ENCODE data around the gene HCN1.
"Not testable (repeated sequence)": the region's sequence is repeated elsewhere in the genome, so short reads cannot be mapped to it uniquely, and the experiment has no call there.

HCN1 gene

GRCh38 chr5:45617859-45618416, 78.2 kb downstream of the HCN1 start:
- DNase-seq = no peak

GRCh38 chr5:45609661-45610060, 86.5 kb downstream of the HCN1 start:
- DNase-seq = no peak

GRCh38 chr5:45604092-45604491, 92.1 kb downstream of the HCN1 start:
- DNase-seq = no peak

- no peak for DNase-seq
Observed at GRCh38 chr5:45601424-45601823, 94.8 kb downstream of the HCN1 start.

GRCh38 chr5:45596320-45596719, 99.9 kb downstream of the HCN1 start:
- no peak for DNase-seq

- not testable (repeated sequence) for DNase-seq
Observed at GRCh38 chr5:45586001-45586400, 110.2 kb downstream of the HCN1 start.

GRCh38 chr5:45578270-45578669, 117.9 kb downstream of the HCN1 start:
- DNase-seq = no peak

- no peak for DNase-seq
Observed at GRCh38 chr5:45568813-45569212, 127.4 kb downstream of the HCN1 start.

- no peak for DNase-seq
Observed at GRCh38 chr5:45542421-45542820, 153.8 kb downstream of the HCN1 start.

- DNase-seq = no peak
Observed at GRCh38 chr5:45533663-45534062, 162.5 kb downstream of the HCN1 start.

- no peak for DNase-seq
Observed at GRCh38 chr5:45532826-45533624, 163.2 kb downstream of the HCN1 start.

- no peak for DNase-seq
Observed at GRCh38 chr5:45521067-45521466, 175.1 kb downstream of the HCN1 start.

GRCh38 chr5:45512521-45512920, 183.7 kb downstream of the HCN1 start:
- no peak for DNase-seq

GRCh38 chr5:45509371-45509770, 186.8 kb downstream of the HCN1 start:
- no peak for DNase-seq

- DNase-seq = no peak
Observed at GRCh38 chr5:45508135-45508534, 188.0 kb downstream of the HCN1 start.

- no peak for DNase-seq
Observed at GRCh38 chr5:45507178-45507577, 189.0 kb downstream of the HCN1 start.

- DNase-seq = not testable (repeated sequence)
Observed at GRCh38 chr5:45499006-45499405, 197.2 kb downstream of the HCN1 start.

GRCh38 chr5:45491368-45491767, 204.8 kb downstream of the HCN1 start:
- no peak for DNase-seq

- no peak for DNase-seq
Observed at GRCh38 chr5:45484781-45485180, 211.4 kb downstream of the HCN1 start.

- no peak for DNase-seq
Observed at GRCh38 chr5:45454114-45454513, 242.1 kb downstream of the HCN1 start.

GRCh38 chr5:45444856-45445255, 251.3 kb downstream of the HCN1 start:
- not testable (repeated sequence) for DNase-seq

- DNase-seq = no peak
Observed at GRCh38 chr5:45440466-45440865, 255.7 kb downstream of the HCN1 start.

- no peak for DNase-seq
Observed at GRCh38 chr5:45437752-45438151, 258.4 kb downstream of the HCN1 start.

- no peak for DNase-seq
Observed at GRCh38 chr5:45417285-45417998, 278.7 kb downstream of the HCN1 start.

All from inflammatory macrophage (primary cell).